DOHH2 (cell line): ENCODE measurements around the gene NEK7.

Source experiments
- H3F3A ChIP-seq: fragments of 200-600 bp; sonication (generic), shearing (Covaris generic); 2 replicates; pipeline ENCODE4 v1.6.0; 2016; ENCODE audit warnings: antibody characterized with exemption, mild to moderate bottlenecking; ENCODE audit not compliant: control insufficient read depth, insufficient read depth
- H3K27ac ChIP-seq: fragments of 200-600 bp; sonication (generic); 2 replicates; pipeline ENCODE4 v1.5.1; 2014; ENCODE audit warnings: low read depth, mild to moderate bottlenecking, low read length, moderate library complexity
- H3K27me3 ChIP-seq: fragments of 200-600 bp; sonication (generic); 2 replicates; pipeline ENCODE4 v1.6.1; 2014; ENCODE audit warnings: mild to moderate bottlenecking, low read length, mixed read lengths; ENCODE audit not compliant: control insufficient read depth
- H3K36me3 ChIP-seq: fragments of 200-600 bp; sonication (generic); 2 replicates; pipeline ENCODE4 v1.6.1; 2014; ENCODE audit warnings: mild to moderate bottlenecking, low read length, moderate library complexity, mixed read lengths; ENCODE audit not compliant: control insufficient read depth
- H3K4me1 ChIP-seq: fragments of 200-600 bp; sonication (generic); 2 replicates; pipeline ENCODE4 v1.6.1; 2014; ENCODE audit warnings: mild to moderate bottlenecking, low read length, mixed read lengths; ENCODE audit not compliant: control insufficient read depth
- H3K4me2 ChIP-seq: fragments of 200-600 bp; sonication (generic); 2 replicates; pipeline ENCODE4 v1.6.0; 2014; ENCODE audit warnings: mild to moderate bottlenecking, low read length, moderate library complexity
- H3K4me3 ChIP-seq: fragments of 200-600 bp; sonication (generic); 2 replicates; pipeline ENCODE4 v1.5.1; 2014; ENCODE audit warnings: mild to moderate bottlenecking, low read length, mixed read lengths
- H3K79me2 ChIP-seq: fragments of 200-600 bp; sonication (generic); 2 replicates; pipeline ENCODE4 v1.6.1; 2014; ENCODE audit warnings: mild to moderate bottlenecking, low read length, mixed read lengths; ENCODE audit not compliant: control insufficient read depth
- H3K9me2 ChIP-seq: fragments of 200-600 bp; sonication (generic); replicated peaks from 2 replicates; pipeline ENCODE4 v1.6.1; 2014; ENCODE audit warnings: mild to moderate bottlenecking, low read length, mixed read lengths; ENCODE audit not compliant: control insufficient read depth
- H3K9me3 ChIP-seq: fragments of 200-600 bp; sonication (generic); 2 replicates; pipeline ENCODE4 v1.6.1; 2014; ENCODE audit warnings: antibody characterized with exemption, low read length, mixed read lengths; ENCODE audit not compliant: control insufficient read depth, insufficient read depth
- H4K20me1 ChIP-seq: fragments of 200-600 bp; sonication (generic); 2 replicates; pipeline ENCODE4 v1.6.0; 2014; ENCODE audit warnings: low read depth, mild to moderate bottlenecking, antibody characterized with exemption, low read length, moderate library complexity; ENCODE audit not compliant: control insufficient read depth, insufficient read depth
- EZH2phosphoT487 ChIP-seq: fragments of 200-600 bp; sonication (generic); IDR thresholded peaks from 2 replicates; pipeline ENCODE4 v1.6.1; 2017; ENCODE audit warnings: borderline replicate concordance, mild to moderate bottlenecking, antibody characterized with exemption, low read length, moderate library complexity, mixed read lengths
- TF ChIP-seq, protein P1 (sequence below): fragments of 200-600 bp; sonication (generic); IDR thresholded peaks from one replicate; pipeline ENCODE4 v1.5.1; 2014; ENCODE audit warnings: antibody characterized with exemption, mild to moderate bottlenecking, low read depth, low read length; ENCODE audit not compliant: poor library complexity, severe bottlenecking

NEK7 gene

GRCh38 chr1:198241553-198241952 is 84.8 kb downstream of the NEK7 start:
- no peaks in the 10 kb centered on the region for H3K79me2 ChIP-seq
- no peaks in the 10 kb centered on the region for H3K36me3 ChIP-seq
- H3K4me2 ChIP-seq = no peak overlapping the region
- H3K9me3 ChIP-seq = peaks cover 1% of the 10 kb centered on the region; the same call in 1 of the 2 replicates
- no peaks in the 10 kb centered on the region for H3F3A ChIP-seq
- H3K4me3 ChIP-seq = no peak overlapping the region
- TF ChIP-seq, protein P1, sequence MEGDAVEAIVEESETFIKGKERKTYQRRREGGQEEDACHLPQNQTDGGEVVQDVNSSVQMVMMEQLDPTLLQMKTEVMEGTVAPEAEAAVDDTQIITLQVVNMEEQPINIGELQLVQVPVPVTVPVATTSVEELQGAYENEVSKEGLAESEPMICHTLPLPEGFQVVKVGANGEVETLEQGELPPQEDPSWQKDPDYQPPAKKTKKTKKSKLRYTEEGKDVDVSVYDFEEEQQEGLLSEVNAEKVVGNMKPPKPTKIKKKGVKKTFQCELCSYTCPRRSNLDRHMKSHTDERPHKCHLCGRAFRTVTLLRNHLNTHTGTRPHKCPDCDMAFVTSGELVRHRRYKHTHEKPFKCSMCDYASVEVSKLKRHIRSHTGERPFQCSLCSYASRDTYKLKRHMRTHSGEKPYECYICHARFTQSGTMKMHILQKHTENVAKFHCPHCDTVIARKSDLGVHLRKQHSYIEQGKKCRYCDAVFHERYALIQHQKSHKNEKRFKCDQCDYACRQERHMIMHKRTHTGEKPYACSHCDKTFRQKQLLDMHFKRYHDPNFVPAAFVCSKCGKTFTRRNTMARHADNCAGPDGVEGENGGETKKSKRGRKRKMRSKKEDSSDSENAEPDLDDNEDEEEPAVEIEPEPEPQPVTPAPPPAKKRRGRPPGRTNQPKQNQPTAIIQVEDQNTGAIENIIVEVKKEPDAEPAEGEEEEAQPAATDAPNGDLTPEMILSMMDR = no peak
- TF ChIP-seq EZH2phosphoT487 = no peak
- no peaks in the 10 kb centered on the region for H4K20me1 ChIP-seq
- H3K9me2 ChIP-seq = no peaks in the 10 kb centered on the region
- H3K27me3 ChIP-seq = no peaks in the 10 kb centered on the region
- H3K4me1 ChIP-seq = no peaks in the 10 kb centered on the region
- H3K27ac ChIP-seq = no peak overlapping the region

GRCh38 chr1:198244772-198245171 is 88.0 kb downstream of the NEK7 start:
- H3K36me3 ChIP-seq = no peaks in the 10 kb centered on the region
- H3K9me3 ChIP-seq = no peaks in the 10 kb centered on the region
- no peaks in the 10 kb centered on the region for H3K27me3 ChIP-seq
- H4K20me1 ChIP-seq = no peaks in the 10 kb centered on the region
- no peak overlapping the region for H3K4me3 ChIP-seq
- H3F3A ChIP-seq = no peaks in the 10 kb centered on the region
- H3K27ac ChIP-seq = no peak overlapping the region
- no peaks in the 10 kb centered on the region for H3K79me2 ChIP-seq
- H3K4me2 ChIP-seq = no peak overlapping the region
- no peak for TF ChIP-seq EZH2phosphoT487
- TF ChIP-seq, protein P1 = no peak
- no peaks in the 10 kb centered on the region for H3K4me1 ChIP-seq
- H3K9me2 ChIP-seq = no peaks in the 10 kb centered on the region

DNA sequence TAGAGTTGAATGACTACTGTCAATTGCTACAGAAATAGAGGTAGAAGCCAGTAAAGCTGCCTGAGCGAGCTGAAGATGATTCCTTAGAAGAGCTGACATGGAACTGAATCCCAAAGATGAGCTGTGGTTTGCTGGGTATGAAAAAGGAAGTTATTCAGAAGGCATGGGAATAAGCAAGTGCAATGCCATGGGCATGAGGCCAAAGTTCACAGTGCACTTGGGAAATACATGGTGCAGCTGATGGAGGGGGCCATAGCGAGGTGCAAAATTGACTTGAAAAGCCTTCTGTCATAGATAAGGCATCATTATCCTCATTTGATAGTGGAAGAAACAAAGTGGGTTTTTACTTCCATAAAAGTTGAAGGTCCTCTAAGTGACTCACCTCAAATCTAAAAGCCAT is 88.6 kb downstream of the NEK7 start:
- H3K4me3 ChIP-seq = no peak overlapping the region
- H3K36me3 ChIP-seq = no peaks in the 10 kb centered on the region
- no peak for TF ChIP-seq EZH2phosphoT487
- TF ChIP-seq, protein P1 = no peak
- no peaks in the 10 kb centered on the region for H3K9me2 ChIP-seq
- H3K4me1 ChIP-seq = no peaks in the 10 kb centered on the region
- no peak overlapping the region for H3K27ac ChIP-seq
- H3K9me3 ChIP-seq = no peaks in the 10 kb centered on the region
- no peaks in the 10 kb centered on the region for H3F3A ChIP-seq
- H3K4me2 ChIP-seq = no peak overlapping the region
- no peaks in the 10 kb centered on the region for H4K20me1 ChIP-seq
- no peaks in the 10 kb centered on the region for H3K79me2 ChIP-seq
- H3K27me3 ChIP-seq = no peaks in the 10 kb centered on the region

DNA sequence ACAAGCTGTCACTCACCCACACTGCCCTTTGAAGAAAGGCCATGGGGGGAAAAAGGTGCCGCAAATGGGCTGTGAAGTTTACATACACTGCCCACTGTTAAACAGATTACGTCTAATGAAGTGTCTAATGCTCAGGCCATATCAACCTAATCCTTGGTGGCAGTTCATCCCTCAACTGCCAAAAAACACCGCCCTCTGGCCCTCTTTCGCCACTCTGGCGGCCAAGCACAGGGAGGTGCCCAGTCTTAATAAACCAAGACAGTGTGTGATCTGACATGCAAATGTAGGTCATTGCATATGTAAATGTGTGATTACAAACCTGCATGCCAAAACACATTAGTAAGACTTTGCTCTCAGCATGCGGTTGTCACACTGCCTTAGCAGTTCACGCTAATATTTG is 89.5 kb downstream of the NEK7 start:
- Histone ChIP-seq H4K20me1 (no peaks in the 10 kb centered on the region), H3K9me2 (no peaks in the 10 kb centered on the region), H3K4me1 (no peaks in the 10 kb centered on the region), H3F3A (no peaks in the 10 kb centered on the region), H3K4me2 (no peak overlapping the region), H3K79me2 (no peaks in the 10 kb centered on the region), H3K4me3 (no peak overlapping the region), H3K9me3 (no peaks in the 10 kb centered on the region), H3K27ac (no peak overlapping the region), H3K27me3 (no peaks in the 10 kb centered on the region), H3K36me3 (no peaks in the 10 kb centered on the region)
- TF ChIP-seq, protein P1 = no peak
- TF ChIP-seq EZH2phosphoT487 = no peak
